ENCODE results near the gene THBD. TPM values are rescaled to one million over a fixed set of nuclear protein-coding genes. Genes with fewer than 3 reads are reported as not detected.

The THBD gene
- total and polyA plus RNA-seq, 2 experiments from 2014 or later: 0.10 to 0.97 TPM

DNA sequence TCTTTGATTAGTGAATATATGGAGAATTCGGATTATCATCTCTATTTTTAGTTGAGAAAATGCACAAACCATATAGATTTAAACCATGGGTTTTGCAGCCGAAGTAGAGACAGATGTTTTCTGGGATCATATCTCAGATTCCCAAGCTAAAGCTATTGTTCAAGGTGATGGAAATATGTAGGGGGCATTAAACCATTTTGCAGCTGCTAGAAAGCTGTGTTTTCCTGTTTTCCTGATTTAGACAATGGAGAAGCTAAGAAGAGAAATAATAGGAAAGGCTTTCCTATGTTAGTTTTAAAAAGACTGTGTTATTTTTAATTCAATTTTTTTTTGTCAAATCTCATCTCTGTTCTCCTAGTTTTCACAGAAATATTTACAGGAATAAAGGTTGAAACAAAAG lies 30.5 kb upstream of the THBD start (continued):
- TF ChIP-seq, protein P1, sequence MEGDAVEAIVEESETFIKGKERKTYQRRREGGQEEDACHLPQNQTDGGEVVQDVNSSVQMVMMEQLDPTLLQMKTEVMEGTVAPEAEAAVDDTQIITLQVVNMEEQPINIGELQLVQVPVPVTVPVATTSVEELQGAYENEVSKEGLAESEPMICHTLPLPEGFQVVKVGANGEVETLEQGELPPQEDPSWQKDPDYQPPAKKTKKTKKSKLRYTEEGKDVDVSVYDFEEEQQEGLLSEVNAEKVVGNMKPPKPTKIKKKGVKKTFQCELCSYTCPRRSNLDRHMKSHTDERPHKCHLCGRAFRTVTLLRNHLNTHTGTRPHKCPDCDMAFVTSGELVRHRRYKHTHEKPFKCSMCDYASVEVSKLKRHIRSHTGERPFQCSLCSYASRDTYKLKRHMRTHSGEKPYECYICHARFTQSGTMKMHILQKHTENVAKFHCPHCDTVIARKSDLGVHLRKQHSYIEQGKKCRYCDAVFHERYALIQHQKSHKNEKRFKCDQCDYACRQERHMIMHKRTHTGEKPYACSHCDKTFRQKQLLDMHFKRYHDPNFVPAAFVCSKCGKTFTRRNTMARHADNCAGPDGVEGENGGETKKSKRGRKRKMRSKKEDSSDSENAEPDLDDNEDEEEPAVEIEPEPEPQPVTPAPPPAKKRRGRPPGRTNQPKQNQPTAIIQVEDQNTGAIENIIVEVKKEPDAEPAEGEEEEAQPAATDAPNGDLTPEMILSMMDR (conservative IDR thresholded peaks at IDR 0.05; ENCODE audit: low read depth in 2 of 2): no peak
- TF ChIP-seq ETS1 (IDR thresholded peaks at IDR 0.05) (no peak), EZH2 (IDR thresholded peaks at IDR 0.05; ENCODE audit: low read depth, unreplicated experiment) (no peak)

GRCh38 chr20:23079016-23079351 lies 29.5 kb upstream of the THBD start:
- H3K79me2 ChIP-seq (replicated peaks; ENCODE audit: insufficient read depth): no peaks in the 10 kb centered on the region
- H3K36me3 ChIP-seq (ENCODE audit: insufficient read depth): no peaks in the 10 kb centered on the region
- H3K4me1 ChIP-seq (ENCODE audit: insufficient read depth): peaks cover 4% of the 10 kb centered on the region; the same call in 1 of the 2 replicates
- no peak overlapping the region for H3K4me3 ChIP-seq
- no peak overlapping the region for H3K4me2 ChIP-seq
- Mint-ChIP-seq H3K27ac (no peak overlapping the region), H3K9me3 (no peaks in the 10 kb centered on the region), H3K36me3 (ENCODE audit: low read depth) (no peaks in the 10 kb centered on the region), H3K4me3 (no peak overlapping the region), H3K27me3 (ENCODE audit: insufficient read depth, low read depth, poor library complexity) (peaks cover 5% of the 10 kb centered on the region), H3K4me1 (peaks cover 27% of the 10 kb centered on the region)
- TF ChIP-seq NANOG (IDR thresholded peaks at IDR 0.05; ENCODE audit: borderline replicate concordance) (no peak), POLR2AphosphoS5 (IDR thresholded peaks at IDR 0.05; ENCODE audit: low read depth) (no peak)
- TF ChIP-seq, protein P1 (conservative IDR thresholded peaks at IDR 0.05; ENCODE audit: low read depth in 2 of 2): peak; percentile 79 to 81
- no peaks in the 10 kb centered on the region for H3K27me3 ChIP-seq (ENCODE audit: insufficient read depth)
- no peaks in the 10 kb centered on the region for H4K20me1 ChIP-seq (replicated peaks; ENCODE audit: insufficient read depth)
- H3K27ac ChIP-seq (ENCODE audit: low read depth): no peak overlapping the region
- no peaks in the 10 kb centered on the region for H3K9me2 ChIP-seq (ENCODE audit: insufficient read depth)
- H3F3A ChIP-seq (replicated peaks; ENCODE audit: low read depth): no peaks in the 10 kb centered on the region
- no peak overlapping the region for H2AFZ ChIP-seq
- ATAC-seq (peak; percentile 90), DNase-seq (ENCODE audit: low spot score) (peak; percentile 73)

GRCh38 chr20:23078351-23079015 lies 29.0 kb upstream of the THBD start:
- H3K27me3 Mint-ChIP-seq (ENCODE audit: insufficient read depth, low read depth, poor library complexity): peaks cover 5% of the 10 kb centered on the region
- H3K4me3 Mint-ChIP-seq: no peak overlapping the region
- no peak overlapping the region for H3K27ac Mint-ChIP-seq

More at GRCh38 chr20:23078351-23079015, 29.0 kb upstream of the THBD start:
- no peaks in the 10 kb centered on the region for H3K36me3 ChIP-seq (ENCODE audit: insufficient read depth)
- H3F3A ChIP-seq (replicated peaks; ENCODE audit: low read depth): no peaks in the 10 kb centered on the region
- Mint-ChIP-seq H3K4me1 (peaks cover 24% of the 10 kb centered on the region), H3K36me3 (ENCODE audit: low read depth) (no peaks in the 10 kb centered on the region), H3K9me3 (no peaks in the 10 kb centered on the region)
- H3K4me1 ChIP-seq (ENCODE audit: insufficient read depth): peaks cover 4% of the 10 kb centered on the region; the same call in 1 of the 2 replicates
- TF ChIP-seq EZH2phosphoT487 (IDR thresholded peaks at IDR 0.05; ENCODE audit: unreplicated experiment) (no peak), REST (IDR thresholded peaks at IDR 0.05; ENCODE audit: unreplicated experiment) (no peak)
- ATAC-seq (no peak), DNase-seq (ENCODE audit: low spot score) (no peak)
- no peaks in the 10 kb centered on the region for H4K20me1 ChIP-seq (replicated peaks; ENCODE audit: insufficient read depth)
- H3K27ac ChIP-seq (ENCODE audit: low read depth): no peak overlapping the region
- H3K9me2 ChIP-seq (ENCODE audit: insufficient read depth): no peaks in the 10 kb centered on the region
- H3K27me3 ChIP-seq (ENCODE audit: insufficient read depth): no peaks in the 10 kb centered on the region
- H3K4me3 ChIP-seq: no peak overlapping the region
- H3K4me2 ChIP-seq: no peak overlapping the region
- no peaks in the 10 kb centered on the region for H3K79me2 ChIP-seq (replicated peaks; ENCODE audit: insufficient read depth)
- no peak overlapping the region for H2AFZ ChIP-seq
